H7 (cell line): ENCODE results near the gene PAPLN. TPM values are rescaled to one million over a fixed set of nuclear protein-coding genes. Genes with fewer than 3 reads are reported as not detected.

Experiments
- DNase-seq: peaks from one replicate; pipeline ENCODE4 v3.0.0; 2012
- H3K27me3 ChIP-seq: 2 replicates; pipeline ENCODE4 v1.6.0; 2011; ENCODE audit warnings: mild to moderate bottlenecking, low read length; ENCODE audit not compliant: control insufficient read depth, insufficient read depth
- H3K36me3 ChIP-seq: replicated peaks from 2 replicates; pipeline ENCODE4 v1.5.1; 2011; ENCODE audit warnings: low read length; ENCODE audit not compliant: control insufficient read depth, insufficient read depth
- H3K4me3 ChIP-seq: 2 replicates; pipeline ENCODE4 v1.5.1; 2011; ENCODE audit warnings: low read depth, mild to moderate bottlenecking, control low read depth, low read length, moderate library complexity; ENCODE audit not compliant: insufficient read depth
- total RNA-seq: library from RNA; depleted of rRNA; stranded (reverse); fragments of >200 nt; shearing (Covaris generic); gene quantifications from 2 replicates; pipeline ENCODE4 v1.2.3, GENCODE V29; 2014

PAPLN gene
- total RNA-seq, 1 experiment from 2014 or later = 1.0 TPM

- Histone ChIP-seq H3K27me3 (no peaks in the 10 kb centered on the region), H3K36me3 (no peaks in the 10 kb centered on the region), H3K4me3 (no peak overlapping the region)
- DNase-seq = no peak
These were observed 18.5 kb downstream of the PAPLN start for GRCh38 chr14:73255693-73256225.

GRCh38 chr14:73258076-73258475 is 20.8 kb downstream of the PAPLN start:
- Histone ChIP-seq H3K36me3 (no peaks in the 10 kb centered on the region), H3K4me3 (no peak overlapping the region), H3K27me3 (no peaks in the 10 kb centered on the region)
- DNase-seq = no peak

DNA sequence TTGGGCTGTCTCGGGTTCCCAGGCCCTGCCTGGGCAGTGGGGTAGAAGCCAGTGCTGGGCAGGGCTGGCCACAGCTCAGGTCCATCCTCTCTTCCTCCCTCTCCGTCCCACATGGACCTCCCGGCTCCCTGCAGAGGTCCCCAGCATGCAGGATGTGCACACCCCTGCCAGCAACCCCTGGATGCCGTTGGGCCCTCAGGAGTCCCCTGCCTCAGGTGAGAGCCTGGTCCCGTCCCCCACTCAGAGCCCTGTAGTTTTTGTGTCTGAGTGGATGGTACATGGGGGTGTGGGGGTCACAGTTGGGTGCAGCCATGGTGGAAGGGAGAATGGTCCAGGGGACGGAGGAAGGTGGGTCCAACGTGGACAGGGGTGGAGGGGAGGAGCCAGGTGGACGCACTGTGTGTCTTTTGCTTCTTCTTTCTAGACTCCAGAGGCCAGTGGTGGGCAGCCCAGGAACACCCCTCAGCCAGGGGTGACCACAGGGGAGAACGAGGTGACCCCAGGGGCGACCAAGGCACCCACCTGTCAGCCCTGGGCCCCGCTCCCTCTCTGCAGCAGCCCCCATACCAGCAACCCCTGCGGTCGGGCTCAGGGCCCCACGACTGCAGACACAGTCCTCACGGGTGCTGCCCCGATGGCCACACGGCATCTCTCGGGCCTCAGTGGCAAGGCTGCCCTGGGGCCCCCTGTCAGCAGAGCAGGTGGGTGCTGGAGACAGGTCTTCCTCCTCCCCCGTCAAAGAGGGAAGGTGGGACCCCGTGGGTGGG is 21.7 kb downstream of the PAPLN start:
- peak; percentile 60 for DNase-seq
- H3K27me3 ChIP-seq = no peaks in the 10 kb centered on the region
- no peaks in the 10 kb centered on the region for H3K36me3 ChIP-seq
- no peak overlapping the region for H3K4me3 ChIP-seq

GRCh38 chr14:73259837-73260236 is 22.5 kb downstream of the PAPLN start:
- peak; percentile 60 for DNase-seq
- Histone ChIP-seq H3K4me3 (no peak overlapping the region), H3K27me3 (no peaks in the 10 kb centered on the region), H3K36me3 (no peaks in the 10 kb centered on the region)

DNA sequence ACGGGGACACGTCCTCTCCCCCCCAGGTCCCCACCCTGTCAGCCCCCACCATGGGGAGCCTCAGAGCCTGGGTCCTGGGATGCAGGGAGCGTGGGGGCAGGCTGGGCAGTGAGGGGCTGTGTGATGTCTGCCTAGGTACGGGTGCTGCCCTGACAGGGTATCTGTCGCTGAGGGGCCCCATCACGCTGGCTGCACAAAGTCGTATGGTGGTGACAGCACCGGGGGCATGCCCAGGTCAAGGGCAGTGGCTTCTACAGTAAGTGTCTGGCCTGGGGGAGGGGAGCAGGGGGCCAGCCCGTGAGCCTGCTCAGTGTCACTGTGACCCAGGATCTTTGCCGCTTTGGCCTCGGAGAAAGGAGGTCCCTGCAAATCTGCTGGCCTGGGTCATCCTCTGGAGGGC is 23.3 kb downstream of the PAPLN start:
- H3K4me3 ChIP-seq = no peak overlapping the region
- no peaks in the 10 kb centered on the region for H3K27me3 ChIP-seq
- H3K36me3 ChIP-seq = no peaks in the 10 kb centered on the region
- peak; percentile 60 for DNase-seq

DNA sequence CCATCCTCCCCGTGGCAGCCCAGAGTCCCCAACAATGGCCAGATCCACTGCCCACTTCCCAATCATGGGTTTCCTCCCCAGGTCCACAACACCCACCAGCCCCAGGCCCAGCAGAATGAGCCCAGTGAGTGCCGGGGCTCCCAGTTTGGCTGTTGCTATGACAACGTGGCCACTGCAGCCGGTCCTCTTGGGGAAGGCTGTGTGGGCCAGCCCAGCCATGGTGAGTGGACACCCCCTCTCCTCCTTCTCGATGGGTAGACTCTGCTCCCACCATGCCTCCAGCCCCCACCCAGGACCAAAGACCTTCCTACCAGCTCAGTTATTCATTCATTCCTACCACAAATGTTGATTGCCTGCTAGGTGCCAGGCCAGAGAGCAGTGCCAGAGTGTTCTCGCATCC is 23.8 kb downstream of the PAPLN start:
- no peaks in the 10 kb centered on the region for H3K27me3 ChIP-seq
- no peak overlapping the region for H3K4me3 ChIP-seq
- DNase-seq = no peak
- H3K36me3 ChIP-seq = no peaks in the 10 kb centered on the region

- DNase-seq = peak; percentile 59
- Histone ChIP-seq H3K4me3 (no peak overlapping the region), H3K36me3 (no peaks in the 10 kb centered on the region)
These were observed 24.5 kb downstream of the PAPLN start for GRCh38 chr14:73261520-73262426.

DNA sequence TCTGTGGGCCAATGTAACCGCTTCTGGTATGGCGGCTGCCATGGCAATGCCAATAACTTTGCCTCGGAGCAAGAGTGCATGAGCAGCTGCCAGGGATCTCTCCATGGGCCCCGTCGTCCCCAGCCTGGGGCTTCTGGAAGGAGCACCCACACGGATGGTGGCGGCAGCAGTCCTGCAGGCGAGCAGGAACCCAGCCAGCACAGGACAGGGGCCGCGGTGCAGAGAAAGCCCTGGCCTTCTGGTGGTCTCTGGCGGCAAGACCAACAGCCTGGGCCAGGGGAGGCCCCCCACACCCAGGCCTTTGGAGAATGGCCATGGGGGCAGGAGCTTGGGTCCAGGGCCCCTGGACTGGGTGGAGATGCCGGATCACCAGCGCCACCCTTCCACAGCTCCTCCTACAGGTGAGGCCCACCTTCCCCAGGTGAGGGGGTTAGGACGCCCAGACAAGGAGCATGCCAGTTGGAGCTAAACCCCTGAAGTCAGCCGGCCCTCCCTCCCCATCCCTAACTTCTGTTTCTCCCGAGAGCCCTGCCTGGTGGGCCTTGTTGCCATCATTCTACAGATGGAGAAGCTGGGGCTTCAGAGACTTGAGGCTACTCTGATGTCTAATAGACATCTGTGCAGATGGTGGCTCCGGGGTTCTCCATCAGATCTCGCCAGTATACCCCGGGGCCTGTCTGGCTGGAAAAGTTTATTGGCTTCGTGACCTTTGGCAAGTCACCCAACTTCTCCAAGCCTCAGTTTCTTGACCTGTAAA is 25.3 kb downstream of the PAPLN start:
- DNase-seq = peak; percentile 70
- Histone ChIP-seq H3K4me3 (no peak overlapping the region), H3K27me3 (no peaks in the 10 kb centered on the region), H3K36me3 (no peaks in the 10 kb centered on the region)

More at GRCh38 chr14:73261520-73262426, 24.5 kb downstream of the PAPLN start:
- H3K27me3 ChIP-seq = no peaks in the 10 kb centered on the region

DNA sequence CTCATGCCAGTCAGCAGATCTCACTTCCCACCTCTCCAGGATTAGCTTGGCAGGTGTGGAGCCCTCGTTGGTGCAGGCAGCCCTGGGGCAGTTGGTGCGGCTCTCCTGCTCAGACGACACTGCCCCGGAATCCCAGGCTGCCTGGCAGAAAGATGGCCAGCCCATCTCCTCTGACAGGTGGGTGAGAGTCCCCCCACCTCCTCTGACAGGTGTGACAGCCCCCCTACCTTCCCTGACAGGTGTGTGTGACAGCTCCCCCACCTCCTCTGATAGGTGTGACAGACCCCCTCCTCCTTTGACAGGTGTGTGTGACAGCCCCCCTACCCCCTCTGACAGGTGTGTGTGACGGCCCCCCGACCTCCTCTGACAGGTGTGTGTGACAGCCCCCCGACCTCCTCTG is 26.3 kb downstream of the PAPLN start:
- Histone ChIP-seq H3K27me3 (no peaks in the 10 kb centered on the region), H3K36me3 (no peaks in the 10 kb centered on the region), H3K4me3 (no peak overlapping the region)
- DNase-seq = no peak

GRCh38 chr14:73264080-73264884 is 27.0 kb downstream of the PAPLN start:
- H3K4me3 ChIP-seq = no peak overlapping the region
- H3K36me3 ChIP-seq = no peaks in the 10 kb centered on the region
- peak; percentile 57 for DNase-seq
- H3K27me3 ChIP-seq = no peaks in the 10 kb centered on the region

DNA sequence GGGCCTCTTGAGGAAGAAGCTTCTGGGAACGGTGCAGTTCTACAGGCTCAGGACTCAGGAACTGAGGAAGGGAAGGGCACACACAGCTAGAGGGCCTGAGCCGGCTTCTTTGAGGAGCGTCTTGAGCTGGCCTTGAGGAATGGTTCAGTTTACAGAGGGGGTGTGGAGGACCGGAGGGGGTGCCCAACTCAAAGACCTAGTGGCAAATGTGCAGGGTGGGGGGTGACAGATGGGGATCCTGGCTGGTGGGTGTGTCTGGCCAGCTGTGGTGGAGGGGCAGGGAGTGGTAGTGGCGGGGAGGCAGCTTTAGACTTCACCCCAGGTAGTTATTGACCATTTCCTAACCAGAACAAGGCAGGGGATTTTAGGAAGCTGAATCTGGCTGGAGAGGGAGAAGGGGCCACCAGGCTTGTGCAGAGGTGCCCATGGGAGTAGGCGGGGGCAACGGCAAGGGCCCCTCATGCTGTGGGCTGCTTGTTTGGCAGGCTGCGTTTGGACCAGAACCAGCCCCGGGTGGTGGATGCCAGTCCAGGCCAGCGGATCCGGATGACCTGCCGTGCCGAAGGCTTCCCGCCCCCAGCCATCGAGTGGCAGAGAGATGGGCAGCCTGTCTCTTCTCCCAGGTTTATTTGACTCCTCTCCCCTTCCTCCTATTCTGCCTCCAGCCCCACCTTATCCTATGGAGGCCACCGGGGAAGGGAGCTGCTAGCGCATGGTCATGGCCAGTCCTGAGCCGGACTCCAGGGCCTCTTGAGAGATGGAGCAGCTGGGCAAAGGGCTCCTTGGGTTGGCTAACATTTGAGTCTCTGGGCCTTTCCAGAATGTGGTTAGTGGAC is 27.8 kb downstream of the PAPLN start:
- H3K36me3 ChIP-seq = no peaks in the 10 kb centered on the region
- no peaks in the 10 kb centered on the region for H3K27me3 ChIP-seq
- H3K4me3 ChIP-seq = no peak overlapping the region
- peak; percentile 55 for DNase-seq

GRCh38 chr14:73265721-73266046 is 28.4 kb downstream of the PAPLN start:
- DNase-seq = no peak
- Histone ChIP-seq H3K36me3 (no peaks in the 10 kb centered on the region), H3K4me3 (no peak overlapping the region), H3K27me3 (no peaks in the 10 kb centered on the region; the same call in 1 of the 2 replicates)

DNA sequence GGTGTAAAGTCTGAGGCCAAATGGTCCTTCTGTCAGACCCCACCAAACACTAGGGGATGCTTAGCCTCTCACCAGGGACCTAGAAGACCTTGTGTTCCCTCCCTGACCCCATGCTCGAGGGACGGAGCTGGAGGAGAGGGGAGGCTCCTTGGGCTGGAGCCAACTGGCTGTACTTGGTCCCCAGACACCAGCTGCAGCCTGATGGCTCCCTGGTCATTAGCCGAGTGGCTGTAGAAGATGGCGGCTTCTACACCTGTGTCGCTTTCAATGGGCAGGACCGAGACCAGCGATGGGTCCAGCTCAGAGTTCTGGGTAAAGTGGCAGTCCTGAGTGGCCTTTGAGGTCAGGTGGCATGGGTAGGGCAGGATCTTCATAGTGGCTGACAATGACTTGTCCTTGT is 29.0 kb downstream of the PAPLN start:
- H3K4me3 ChIP-seq = no peak overlapping the region
- DNase-seq = peak; percentile 26
- no peaks in the 10 kb centered on the region for H3K36me3 ChIP-seq

More for the DNA sequence above, 29.0 kb downstream of the PAPLN start:
- H3K27me3 ChIP-seq = no peaks in the 10 kb centered on the region; the same call in 1 of the 2 replicates
